T-helper 1 cell treated with Interleukin-12 subunit alpha and Interleukin-12 subunit beta and Interleukin-4 antibody, amounts not matched to agents 30 ng/mL and 1 ng/mL, for 36 hours (primary cell): ENCODE data around the gene TREM2. TPM values are rescaled to one million over a fixed set of nuclear protein-coding genes. Genes with fewer than 3 reads are reported as not detected.
"Not testable (repeated sequence)": the region's sequence is repeated elsewhere in the genome, so short reads cannot be mapped to it uniquely, and the experiment has no call there.

Experiments used
- intact Hi-C: fragments of 100-400 bp; cut with micrococcal nuclease; formaldehyde crosslinking; loops from one replicate; pipeline ENCODE4 v1.15.1; 2024
- total RNA-seq: library from RNA; stranded (reverse); gene quantifications from 2 replicates; pipeline ENCODE4 v1.2.3, GENCODE V29; 2022

Gene TREM2
- not detected in 2 replicates for total RNA-seq

GRCh38 chr6:41162687-41163418 is at the start of gene TREM2:
Gene TREM2 (minus strand): TSS chr6:41163116. CDS start chr6:41163082, 34 bp downstream.
- intact Hi-C loops = no loop called here

DNA sequence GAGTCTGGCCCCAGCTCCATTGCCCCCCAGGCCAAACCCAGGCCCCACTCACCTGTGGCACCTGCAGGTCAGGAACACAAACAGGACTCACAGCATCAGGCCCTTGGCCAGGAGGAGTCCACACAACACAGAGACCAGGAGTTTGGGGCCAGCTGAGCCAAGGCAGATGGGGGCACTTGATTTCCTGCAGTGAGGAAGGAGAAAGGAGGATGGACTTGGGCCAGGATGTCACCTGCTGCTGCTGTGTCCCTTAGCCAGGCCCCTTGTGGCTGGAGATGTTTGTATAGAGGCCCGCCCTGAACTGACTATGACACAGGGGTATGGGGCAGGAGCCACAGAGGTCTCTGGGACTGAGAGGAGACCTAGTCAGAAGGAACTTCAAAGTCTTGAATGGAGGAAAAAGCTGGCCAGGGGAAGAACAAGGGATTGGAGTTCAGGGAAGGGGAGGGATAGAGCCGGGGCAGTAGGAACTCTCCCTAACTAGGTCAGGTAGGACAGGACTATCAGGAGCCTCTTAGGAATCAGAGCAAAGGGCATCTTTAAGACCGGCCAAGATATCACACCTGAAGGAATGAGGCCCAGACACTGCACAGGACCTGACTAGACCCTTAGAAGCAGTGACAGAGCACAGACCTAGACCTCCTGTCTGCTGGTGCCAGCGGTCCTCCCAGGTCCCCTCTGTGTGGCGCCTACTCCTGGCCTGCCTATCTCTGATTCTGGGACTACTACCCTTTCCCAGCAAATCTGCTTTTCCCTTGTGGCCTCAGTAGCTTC is 46.8 kb upstream of the TREM2 start:
- intact Hi-C loops = no loop called here

DNA sequence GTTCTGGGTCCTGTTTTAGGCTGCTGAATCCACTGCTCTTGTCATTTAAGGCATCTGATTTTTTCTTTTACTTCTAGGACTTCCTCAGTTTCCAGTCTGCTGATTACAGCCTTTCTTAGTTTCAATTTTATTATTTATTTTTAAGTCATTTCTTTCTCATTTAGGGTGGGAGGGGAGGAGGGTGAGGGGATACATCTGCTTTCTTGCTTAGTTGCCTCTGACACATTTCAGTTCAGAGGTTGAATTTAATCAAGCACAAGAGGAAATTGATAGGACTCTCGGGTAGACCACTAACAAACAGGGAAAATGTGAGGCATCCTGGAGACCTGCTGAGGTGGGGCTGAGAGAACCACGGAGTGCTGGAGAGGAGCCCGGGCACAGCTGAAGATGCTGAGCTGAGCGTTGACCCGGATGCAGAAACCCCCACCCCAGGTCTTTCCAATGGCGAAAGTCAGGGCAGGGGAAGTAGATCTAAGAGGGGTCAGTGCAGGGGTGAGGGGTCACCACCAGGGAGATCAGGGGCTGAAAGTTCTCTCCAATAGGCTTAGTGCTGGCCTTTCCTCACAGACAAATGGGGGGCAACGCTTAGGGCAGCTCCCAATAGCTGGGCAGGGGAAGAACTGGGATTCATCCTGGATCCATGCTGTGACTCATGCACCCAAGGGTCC is 45.7 kb upstream of the TREM2 start:
- intact Hi-C loops = no loop called here

DNA sequence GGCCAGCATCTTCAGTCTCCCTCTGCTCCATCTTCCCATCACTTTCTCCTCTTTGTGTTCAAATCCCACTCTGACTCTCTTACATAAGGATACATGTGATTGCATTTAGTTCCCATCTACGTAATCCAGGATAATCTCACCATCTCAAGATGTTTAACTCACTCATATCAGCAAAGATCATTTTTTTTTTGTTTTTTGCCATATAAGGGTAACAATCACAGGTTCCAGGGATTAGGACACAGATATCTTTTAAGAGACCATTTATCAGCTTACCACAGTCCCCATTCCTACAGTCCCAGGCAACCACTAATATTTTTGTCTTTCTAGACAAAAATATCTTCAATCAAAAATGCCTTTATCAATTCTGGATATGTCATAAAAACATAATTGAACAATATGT is 41.2 kb upstream of the TREM2 start:
- intact Hi-C loops = loop anchor here (5.0 kb wide), 2 partner anchors 817 to 832 kb away; no protein-coding TSS in a partner anchor

DNA sequence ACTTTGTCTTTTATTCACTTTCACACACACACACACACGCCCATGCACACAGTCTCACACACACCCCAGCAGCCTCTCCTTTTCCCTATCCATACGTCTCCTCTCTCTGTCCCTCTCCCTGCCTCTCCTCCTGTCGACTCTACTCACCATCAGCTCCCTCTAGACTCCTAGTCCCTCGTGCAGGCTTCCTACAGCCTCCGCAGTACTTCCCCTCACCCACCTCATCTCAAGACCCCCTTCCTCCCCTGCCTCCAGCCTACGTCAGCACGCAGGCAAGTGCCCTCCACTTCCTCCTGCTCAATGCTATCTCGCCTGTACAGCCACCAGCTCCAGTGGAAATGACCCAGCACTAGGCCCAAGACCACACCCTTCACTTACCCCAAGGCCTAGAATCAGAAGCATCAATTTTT is 38.9 kb upstream of the TREM2 start:
- intact Hi-C loops = loop anchor here (2.0 to 5.0 kb wide), 5 partner anchors 19 to 829 kb away; no protein-coding TSS in a partner anchor

DNA sequence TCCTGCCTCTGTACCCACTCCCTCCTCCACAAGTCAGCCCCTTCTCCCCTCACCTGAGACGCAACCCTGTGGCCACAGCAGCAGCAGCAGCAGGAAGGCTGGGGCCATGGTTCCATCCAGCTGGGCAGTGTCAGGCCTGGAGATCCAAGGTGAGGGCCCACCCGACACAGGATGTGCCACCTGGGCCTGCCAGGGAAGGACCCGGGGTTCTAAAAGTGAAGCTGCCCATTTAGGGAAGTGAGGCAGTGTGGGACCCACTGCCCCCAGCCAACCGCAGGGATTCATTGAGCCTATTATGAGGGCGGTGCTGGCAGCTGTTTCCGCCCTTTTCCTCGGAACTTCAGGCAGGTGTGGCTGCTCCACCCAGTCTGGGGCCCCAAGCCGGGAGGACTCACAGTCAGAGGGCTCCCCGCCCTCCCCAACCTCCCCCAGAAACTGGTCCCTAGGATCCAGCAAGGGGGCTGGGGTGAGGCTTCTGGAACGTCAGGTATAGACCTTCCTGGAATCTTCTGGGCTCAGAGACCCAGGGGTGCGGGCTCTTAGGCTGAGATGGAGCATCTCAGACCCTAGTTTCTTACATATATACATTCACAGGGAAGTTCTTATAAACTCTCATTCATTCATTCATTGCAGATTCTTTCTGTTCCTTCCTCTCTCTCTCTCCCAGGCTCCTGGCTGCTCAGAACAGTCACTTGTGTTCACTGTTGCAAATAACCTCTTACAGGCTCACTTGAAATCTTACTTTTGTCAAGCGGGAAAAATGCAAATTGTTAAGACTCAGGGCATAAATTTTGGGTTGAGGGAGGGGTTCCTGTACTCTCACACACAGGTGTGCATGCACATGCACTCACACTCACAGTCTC is 38.2 kb upstream of the TREM2 start, which contains the start of gene TREML2:
TSS of gene TREML2 (minus strand) at position 249 of the 863 bp plus-strand sequence. CDS start at position 108, 141 bp downstream.
- intact Hi-C loops = loop anchor here (1.0 to 5.0 kb wide), 7 partner anchors 18 to 829 kb away; partner anchors contain the start of genes NFYA and OARD1

- intact Hi-C loops = loop anchor here (1.0 to 5.0 kb wide), 7 partner anchors 18 to 828 kb away; partner anchors contain the start of genes NFYA and OARD1
Measured at GRCh38 chr6:41200296-41200900, 37.5 kb upstream of the TREM2 start.

DNA sequence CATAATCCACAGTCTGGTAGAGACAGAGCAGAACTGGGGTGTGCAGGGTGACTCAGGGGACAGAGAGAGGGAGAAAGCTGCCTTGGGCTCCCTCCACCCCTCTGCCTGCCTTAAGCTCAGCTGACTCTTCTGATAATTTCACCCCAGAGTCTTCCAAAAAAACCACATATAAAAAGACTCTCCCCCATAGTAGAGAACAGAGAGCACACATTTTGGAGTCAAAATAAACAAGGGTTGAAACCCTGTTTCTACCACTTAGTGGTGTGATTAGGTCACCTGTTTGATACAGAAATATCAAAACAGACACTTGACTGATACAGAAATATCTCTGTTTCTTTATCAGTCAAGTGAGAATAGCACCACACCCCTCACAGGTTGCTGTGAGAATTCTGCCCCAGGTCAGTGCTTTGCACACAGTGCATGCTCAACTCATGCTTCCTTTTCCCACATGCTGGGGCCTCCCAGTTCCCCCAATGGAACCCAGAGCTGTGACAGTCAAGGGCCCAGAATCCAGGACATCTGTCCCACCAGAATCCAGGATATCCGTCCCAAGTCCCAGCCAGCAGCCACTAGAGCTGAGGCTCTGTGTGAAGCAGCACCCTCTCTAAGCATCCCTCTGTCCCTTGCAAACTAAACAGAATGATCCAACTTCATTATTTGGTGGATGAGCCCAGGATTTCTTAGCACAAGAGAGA is 36.8 kb upstream of the TREM2 start:
- intact Hi-C loops = loop anchor here (1.0 to 5.0 kb wide), 7 partner anchors 17 to 827 kb away; partner anchors contain the start of genes NFYA and OARD1

DNA sequence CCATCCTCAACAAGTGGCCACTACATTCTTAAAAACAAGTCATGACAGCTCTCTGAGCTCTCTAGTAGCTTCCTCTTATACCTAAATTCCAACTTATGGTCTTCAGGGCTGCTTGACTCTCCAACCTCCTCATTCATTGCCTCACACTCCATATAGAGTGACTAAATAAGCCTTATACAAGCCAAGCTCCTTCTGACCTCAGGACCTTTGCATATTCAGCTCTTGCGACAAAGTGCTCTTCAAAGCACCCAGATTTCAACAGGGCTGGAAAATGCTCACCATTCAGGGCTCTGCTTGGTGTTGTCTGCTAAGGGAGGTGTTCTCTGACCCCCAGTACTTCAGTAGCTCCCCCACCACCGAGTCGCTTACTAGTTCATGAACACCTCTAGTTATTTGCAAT is 34.3 kb upstream of the TREM2 start:
- intact Hi-C loops = no loop called here

DNA sequence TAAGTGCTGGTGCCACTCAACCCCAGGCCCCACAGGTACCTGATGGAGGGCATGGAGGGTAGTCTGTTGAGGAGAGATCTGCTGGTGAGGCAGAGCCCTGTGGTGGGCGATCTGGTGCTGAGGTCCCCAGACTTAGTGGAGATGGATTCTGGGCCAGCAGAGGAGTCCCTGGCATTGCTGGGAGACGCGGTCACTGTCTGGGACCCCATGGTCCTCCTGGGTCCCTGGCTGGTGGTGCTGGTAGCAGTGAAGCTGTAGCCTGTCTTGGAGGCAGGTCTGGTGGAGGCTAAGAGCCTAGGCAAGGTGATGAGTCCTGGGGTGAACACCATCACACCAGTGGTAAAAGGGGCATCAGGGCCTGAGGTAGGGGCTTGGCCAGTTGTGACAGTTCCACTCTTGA is 31.5 kb upstream of the TREM2 start:
- intact Hi-C loops = no loop called here

DNA sequence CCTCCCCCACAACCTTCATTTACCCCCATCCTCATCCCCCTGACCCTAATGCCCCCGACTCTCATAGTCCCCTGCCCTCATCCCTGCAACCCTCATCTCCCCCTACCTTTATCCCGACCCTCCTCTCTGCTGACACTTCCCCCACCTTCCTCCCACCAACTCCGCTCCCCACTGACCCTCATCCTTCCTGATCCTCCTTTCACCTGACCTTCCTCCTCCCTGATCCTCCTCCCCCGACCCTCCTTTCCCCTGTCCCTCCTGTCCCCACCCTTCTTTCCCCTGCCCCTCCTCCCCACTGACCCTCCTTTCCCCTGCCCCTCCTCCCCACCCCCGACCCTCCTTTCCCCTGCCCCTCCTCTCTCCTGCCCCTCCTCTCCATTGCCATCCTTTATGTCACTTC is 31.0 kb upstream of the TREM2 start:
- intact Hi-C loops = no loop called here

- intact Hi-C loops = no loop called here
Measured at GRCh38 chr6:41193171-41193734, 30.3 kb upstream of the TREM2 start.

DNA sequence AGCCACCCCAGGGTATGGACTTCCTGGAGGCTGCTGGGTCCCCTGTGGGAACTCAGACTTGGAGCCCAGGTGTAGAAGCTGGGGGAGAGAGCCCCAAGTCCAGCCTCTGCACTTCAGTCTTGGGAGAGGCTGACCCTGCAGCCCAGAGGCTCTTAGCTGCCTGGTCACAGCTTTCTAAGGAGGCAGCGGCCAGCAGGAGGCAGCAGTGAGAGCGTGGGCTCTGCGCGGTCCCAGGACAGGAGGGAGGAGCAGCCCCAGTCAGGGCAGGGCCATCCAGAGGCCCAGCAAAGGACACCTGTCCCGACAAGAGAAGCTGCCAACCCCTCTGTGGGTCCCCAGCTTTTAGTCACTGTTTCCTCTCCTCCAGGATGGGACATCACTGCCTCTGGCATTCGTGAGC is 28.7 kb upstream of the TREM2 start:
- intact Hi-C loops = loop anchor here (1.0 kb wide), 1 partner anchor 127 kb away; no protein-coding TSS in a partner anchor

DNA sequence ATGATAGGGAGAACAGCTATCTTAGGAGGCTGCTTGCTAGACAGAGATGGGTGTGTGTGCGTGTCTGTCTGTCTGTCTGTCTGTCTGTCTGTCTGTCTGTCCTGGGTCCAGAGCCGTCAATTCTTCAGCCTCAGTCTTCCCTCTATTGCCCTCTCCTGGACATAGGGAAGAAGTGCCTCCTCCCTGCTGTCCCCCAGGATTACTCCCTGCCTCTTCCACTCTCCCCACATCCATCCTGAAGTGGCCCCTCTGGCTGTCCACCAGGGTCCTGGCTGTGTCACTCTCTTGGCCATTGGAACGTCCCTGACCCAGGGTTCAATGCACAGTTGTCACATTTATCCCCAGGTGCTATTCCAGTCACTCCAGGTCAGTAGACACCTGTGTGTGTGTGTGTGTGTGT is 27.9 kb upstream of the TREM2 start:
- intact Hi-C loops = loop anchor here (1.0 kb wide), 1 partner anchor 128 kb away; no protein-coding TSS in a partner anchor

DNA sequence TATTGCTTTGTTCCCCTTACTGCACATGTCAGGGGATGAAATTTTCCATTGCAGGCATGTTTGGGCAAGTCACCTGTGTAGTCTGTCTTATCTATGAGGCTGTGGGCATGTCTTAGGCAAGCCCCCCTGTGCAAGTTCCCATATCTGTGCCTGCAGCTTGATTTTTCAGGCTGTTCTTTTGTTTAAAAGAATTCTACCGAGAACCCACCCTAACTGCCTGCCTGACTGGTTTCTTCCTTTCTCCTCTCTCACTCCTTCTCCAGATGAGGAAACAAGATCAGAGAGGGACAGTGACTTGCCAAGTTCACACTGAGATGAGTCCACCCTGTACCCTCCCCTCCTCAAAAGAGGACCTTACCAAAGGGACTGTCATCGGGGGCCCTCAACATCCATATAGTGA is 27.1 kb upstream of the TREM2 start:
- intact Hi-C loops = no loop called here

DNA sequence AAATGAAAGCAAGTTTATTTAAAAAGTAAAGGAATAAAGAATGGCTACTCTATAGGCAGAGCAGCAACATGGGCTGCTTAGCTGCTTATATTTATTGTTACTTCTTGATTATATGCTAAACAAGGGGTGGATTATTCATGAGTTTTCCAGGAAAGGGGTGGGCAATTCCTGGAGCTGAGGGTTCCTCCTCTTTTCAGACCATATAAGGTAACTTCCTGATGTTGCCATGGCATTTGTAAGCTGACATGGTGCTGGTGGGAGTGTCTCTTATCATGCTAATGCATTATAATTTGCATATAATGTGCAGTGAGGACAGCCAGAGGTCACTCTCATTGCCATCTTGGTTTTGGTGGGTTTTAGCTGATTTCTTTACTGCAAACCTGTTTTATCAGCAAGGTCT is 26.1 kb upstream of the TREM2 start:
- intact Hi-C loops = not testable (repeated sequence)

DNA sequence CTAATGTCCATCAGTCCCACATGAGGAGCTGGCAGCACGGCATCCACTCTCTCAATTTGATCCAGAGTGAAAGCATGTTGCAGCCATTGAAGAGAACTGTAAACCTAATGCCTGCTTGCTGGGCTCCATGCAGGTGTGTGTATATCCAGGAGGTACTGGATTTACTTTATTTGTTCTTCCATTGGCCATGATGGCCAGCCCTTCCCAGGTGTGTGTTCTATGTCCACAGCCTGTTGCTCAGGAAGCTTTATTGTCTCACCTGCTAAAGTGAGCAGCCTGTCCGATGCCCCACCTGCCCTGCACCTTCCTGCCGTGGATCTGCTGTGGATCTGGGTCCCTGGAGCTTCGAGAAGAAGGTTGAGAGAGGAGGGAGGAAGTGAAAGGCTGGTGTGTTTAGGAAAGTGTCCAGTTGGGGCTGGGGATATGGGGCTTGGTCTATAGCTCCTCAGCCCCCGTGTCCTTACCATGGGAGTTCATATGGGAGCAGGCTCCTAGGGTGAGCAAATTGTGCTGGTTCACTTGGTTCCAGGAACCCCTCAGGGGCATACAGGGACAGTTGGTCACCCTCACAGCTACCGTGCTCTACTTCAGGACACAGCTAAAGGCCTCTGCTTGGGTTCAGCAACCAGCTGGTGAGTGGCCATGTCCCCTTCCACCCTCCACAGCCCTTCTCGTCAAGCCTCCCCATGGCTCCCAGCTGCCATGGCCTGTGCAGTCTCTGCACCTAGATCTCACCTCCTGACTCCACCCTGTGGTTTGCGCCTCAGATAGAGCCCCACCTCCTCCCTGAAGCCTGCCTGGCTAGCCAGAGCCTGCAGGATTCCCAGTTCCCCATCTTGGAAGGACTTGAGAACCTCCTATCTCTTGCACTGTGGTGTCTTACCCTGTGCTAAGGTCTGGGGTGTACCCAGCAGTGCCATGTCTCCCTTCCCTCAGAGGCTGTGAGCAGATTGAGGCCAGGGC is 25.3 kb upstream of the TREM2 start:
- intact Hi-C loops = no loop called here

- intact Hi-C loops = no loop called here
Measured at GRCh38 chr6:41186031-41186562, 23.2 kb upstream of the TREM2 start.
